ENCODE data around the gene OBSCN. TPM values are rescaled to one million over a fixed set of nuclear protein-coding genes. Genes with fewer than 3 reads are reported as not detected.

Gene OBSCN
- total RNA-seq, 1 donor from 2014 or later = 23.1 TPM

GRCh38 chr1:228306275-228307217 lies 98.7 kb downstream of the OBSCN start:
- no peak for DNase-seq (ENCODE audit: low spot score)

- DNase-seq (ENCODE audit: low spot score) = no peak
These were observed 99.6 kb downstream of the OBSCN start for GRCh38 chr1:228307218-228308023.

GRCh38 chr1:228308085-228308601 lies 100.3 kb downstream of the OBSCN start:
- DNase-seq (ENCODE audit: low spot score) = no peak

GRCh38 chr1:228308628-228309325 lies 100.9 kb downstream of the OBSCN start:
- DNase-seq (ENCODE audit: low spot score) = no peak

DNA sequence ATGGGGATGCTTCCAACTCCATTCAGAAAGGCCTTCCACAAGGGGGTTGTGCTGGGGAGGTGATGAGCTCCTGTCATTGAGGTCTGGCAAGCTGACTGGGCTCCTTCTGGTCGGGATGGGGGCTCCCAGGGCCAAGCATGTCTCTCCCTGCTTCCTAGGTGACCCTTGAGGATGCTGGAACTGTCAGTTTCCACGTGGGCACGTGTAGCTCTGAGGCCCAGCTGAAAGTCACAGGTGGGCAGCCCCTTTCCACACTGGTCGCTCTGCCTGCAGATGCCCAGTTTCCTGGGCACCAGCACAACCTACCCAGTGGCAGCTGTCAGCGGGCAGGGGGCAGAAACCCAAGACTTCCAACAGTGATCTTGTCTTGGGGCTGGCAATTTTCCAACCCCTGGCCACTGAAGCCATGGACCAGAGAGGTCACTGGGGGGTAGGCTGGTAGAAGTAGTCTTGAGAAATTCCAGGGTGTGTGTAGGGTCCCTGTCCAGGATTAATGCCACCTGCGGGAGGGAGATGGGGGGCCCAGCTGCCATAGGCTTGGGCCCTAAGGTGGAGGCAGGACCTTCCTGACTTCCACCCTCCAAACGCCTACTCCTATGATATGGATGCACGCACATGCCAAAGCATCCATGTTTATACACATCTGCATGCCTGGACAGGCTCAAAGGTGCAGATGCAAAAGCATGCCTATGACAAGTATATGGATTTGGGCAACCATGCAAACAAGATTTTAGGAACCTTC lies 101.7 kb downstream of the OBSCN start:
- DNase-seq (ENCODE audit: low spot score) = no peak

DNA sequence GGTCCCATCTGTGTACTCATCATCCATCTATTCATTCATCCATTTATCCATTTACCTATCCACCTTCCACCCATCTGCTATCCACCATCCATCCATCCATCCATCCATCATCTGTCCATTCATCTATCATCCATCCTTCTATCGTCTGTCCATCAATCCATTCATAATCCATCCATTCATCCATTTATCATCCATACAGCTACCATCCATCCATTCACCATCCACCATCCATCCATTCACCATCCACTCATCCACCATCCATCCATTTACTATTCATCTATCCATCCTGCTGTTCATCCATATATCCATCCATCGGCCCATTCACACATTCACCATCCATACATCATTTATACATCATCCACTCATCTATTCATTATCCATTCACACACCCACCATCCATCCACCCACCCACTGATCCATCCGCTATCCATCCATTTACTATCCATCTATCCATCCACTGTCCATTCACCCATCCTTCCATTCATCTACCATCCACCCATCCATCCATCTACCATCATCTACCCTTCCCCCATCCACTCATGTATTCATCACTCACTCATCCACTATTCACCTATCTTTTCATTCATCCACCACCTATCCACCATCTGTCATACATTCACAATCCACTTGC lies 102.4 kb downstream of the OBSCN start:
- DNase-seq (ENCODE audit: low spot score) = no peak

DNA sequence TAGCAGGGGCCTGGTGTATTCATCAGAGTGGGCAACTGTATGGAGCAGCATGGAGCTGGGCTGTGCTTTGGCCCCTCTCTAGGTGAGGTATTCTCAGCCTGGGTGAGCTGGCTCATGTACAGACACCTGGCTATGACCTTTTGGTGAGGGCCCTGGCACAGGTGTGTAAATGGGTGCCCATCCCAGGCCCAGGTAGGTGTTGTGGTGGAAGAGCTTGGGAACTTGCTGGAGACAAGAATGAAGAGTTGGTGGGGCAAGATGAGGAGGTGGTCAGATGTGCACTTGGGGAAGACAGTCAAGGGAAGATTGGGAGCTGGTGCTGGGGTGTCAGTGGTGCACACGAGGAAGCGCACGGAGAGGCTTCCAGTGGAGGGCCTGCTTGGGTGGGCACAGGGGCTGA lies 103.2 kb downstream of the OBSCN start:
- no peak for DNase-seq (ENCODE audit: low spot score)

GRCh38 chr1:228312136-228312764 lies 104.4 kb downstream of the OBSCN start:
- DNase-seq (ENCODE audit: low spot score) = no peak

DNA sequence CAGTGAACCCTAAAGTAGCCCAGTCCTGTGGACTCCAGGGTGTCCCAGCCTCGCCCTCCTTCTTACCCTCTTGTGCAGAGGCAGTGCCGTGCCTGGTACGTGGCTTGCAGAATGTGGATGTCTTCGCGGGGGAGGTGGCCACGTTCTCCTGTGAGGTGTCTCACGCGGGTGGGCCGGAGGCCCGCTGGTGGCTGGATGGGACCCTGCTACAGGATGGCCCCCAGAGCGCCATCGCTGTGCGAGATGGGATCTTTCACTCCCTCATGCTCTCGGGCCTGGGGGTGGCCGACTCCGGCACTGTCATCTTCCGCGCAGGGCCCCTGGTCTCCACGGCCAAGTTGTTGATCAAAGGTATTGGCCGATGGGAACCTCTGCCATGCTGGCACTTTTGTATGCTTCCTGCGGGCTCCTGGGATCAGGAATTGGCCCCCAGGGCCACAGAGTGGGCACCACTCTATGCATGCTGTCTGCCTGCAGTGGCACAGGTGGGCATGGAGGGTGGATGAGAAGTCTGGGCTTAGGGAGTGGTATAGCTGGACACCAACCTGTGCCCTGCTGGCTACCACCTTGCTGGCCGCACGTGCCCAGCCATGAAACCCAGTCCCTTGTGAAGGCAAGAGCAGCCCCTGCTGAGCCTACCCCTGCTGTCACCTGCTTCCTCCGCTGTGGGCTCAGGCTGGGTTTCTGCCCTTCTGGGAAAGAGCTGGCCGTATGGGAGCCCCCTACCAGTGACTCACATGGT lies 105.9 kb downstream of the OBSCN start:
- no peak for DNase-seq (ENCODE audit: low spot score)

- no peak for DNase-seq (ENCODE audit: low spot score)
These were observed 106.4 kb downstream of the OBSCN start for GRCh38 chr1:228314315-228314657.

GRCh38 chr1:228314658-228315483 lies 107.0 kb downstream of the OBSCN start:
- no peak for DNase-seq (ENCODE audit: low spot score)

- DNase-seq (ENCODE audit: low spot score) = no peak
These were observed 107.7 kb downstream of the OBSCN start for GRCh38 chr1:228315484-228315944.

GRCh38 chr1:228315945-228316588 lies 108.2 kb downstream of the OBSCN start:
- no peak for DNase-seq (ENCODE audit: low spot score)

DNA sequence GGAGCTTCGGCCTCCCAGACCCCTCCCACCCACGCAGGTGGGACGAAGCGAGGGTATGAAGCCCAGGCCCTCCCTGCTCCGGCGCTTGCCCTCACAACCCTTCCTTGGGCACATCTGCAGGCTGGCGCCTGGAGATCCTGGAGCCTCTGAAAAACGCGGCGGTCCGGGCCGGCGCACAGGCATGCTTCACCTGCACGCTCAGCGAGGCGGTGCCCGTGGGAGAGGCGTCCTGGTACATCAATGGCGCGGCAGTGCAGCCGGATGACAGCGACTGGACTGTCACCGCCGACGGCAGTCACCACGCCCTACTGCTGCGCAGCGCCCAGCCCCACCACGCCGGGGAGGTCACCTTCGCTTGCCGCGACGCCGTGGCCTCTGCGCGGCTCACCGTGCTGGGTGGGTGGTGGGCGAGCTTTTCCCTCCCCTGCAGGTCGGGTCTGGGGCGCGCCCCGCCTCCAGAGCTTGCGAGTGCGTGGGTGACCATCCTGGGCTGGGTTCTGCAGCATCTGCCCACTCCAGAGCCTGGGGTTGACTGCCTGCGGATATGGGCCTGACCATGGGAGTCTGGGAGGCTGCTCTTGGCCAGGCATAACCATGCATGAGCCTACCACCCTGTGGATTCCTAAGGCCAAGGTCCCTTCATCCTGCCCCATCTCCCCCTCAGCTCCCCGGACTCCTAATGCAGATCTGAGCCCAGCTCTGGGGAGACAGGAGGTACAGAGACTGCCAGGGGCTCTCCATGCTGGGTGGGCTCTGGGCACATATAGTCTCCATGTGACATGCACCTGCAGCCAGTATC lies 108.9 kb downstream of the OBSCN start:
- no peak for DNase-seq (ENCODE audit: low spot score)

- DNase-seq (ENCODE audit: low spot score) = no peak
These were observed 109.6 kb downstream of the OBSCN start for GRCh38 chr1:228317411-228317828.

GRCh38 chr1:228317891-228318810 lies 110.3 kb downstream of the OBSCN start:
- no peak for DNase-seq (ENCODE audit: low spot score)
